Body of pancreas (tissue), 4 donors: ENCODE results near the gene MND1. TPM values are rescaled to one million over a fixed set of nuclear protein-coding genes. Genes with fewer than 3 reads are reported as not detected.
A peak's percentile ranks its signal among the peaks of the same experiment; 100 is the strongest.

Source experiments
- ATAC-seq: fragments of 150-250 bp; one replicate; pipeline ENCODE4 v1.9.1; 2016
- DNase-seq, 4 donors: peaks; one replicate each; pipeline ENCODE4 v3.0.0-alpha.2; 2019
- H3K27ac ChIP-seq, 4 donors: fragments of 200-600 bp; sonication (generic); 1 replicate in 3 of 4; 2 replicates in 1 of 4; pipeline versions ENCODE4 v1.5.1 to v1.6.1; 2016 to 2019; ENCODE audit warnings: mild to moderate bottlenecking in 1 of 4, mixed read lengths in 1 of 4, moderate library complexity in 1 of 4
- H3K27me3 ChIP-seq, 2 donors: fragments of 200-600 bp; sonication (generic); one replicate each; pipeline ENCODE4 v1.6.0; 2016; ENCODE audit warnings: mild to moderate bottlenecking in 1 of 2
- H3K36me3 ChIP-seq, 2 donors: fragments of 200-600 bp; sonication (generic); replicated peaks in 1 of 2; 2 replicates each; pipeline ENCODE4 v1.5.1; 2016; ENCODE audit warnings: low read depth in 2 of 2; ENCODE audit not compliant: insufficient read depth in 1 of 2
- H3K4me1 ChIP-seq: fragments of 200-600 bp; sonication (generic); one replicate; pipeline ENCODE4 v1.6.0; 2016
- H3K4me3 ChIP-seq, 2 donors: fragments of 200-600 bp; sonication (generic); 1 replicate in 1 of 2; 2 replicates in 1 of 2; pipeline ENCODE4 v1.5.1; 2016 to 2019
- H3K9me3 ChIP-seq, 3 donors: fragments of 200-600 bp; sonication (generic); 1 replicate in 2 of 3; 2 replicates in 1 of 3; pipeline ENCODE4 v1.5.1; 2016
- CTCF ChIP-seq, 7 experiments: fragments of 450-650 bp in 4 of 7; fragments of 200-600 bp in 3 of 7; sonication (generic) in 3 of 7; IDR thresholded peaks; one replicate each; pipeline ENCODE4 v1.5.1; 2016 to 2019; ENCODE audit warnings: antibody characterized with exemption in 7 of 7
- POLR2A ChIP-seq, 3 donors: fragments of 450-650 bp; IDR thresholded peaks; one replicate each; pipeline ENCODE4 v1.6.1; 2016; ENCODE audit warnings: antibody characterized with exemption in 3 of 3, mild to moderate bottlenecking in 2 of 3
- WGBS, 2 donors: methylation state at CpG; one replicate each; pipeline ENCODE4 v1.1.5; 2017; 5-methylcytosine and 5-hydroxymethylcytosine counted together
- intact Hi-C: fragments of 100-400 bp; cut with DNase I; formaldehyde crosslinking; loops from one replicate; pipeline ENCODE4 v1.15.1; 2023
- total RNA-seq, 2 donors: library from RNA; depleted of rRNA; stranded (reverse); fragments of >200 nt; gene quantifications; one replicate each; pipeline ENCODE4 v1.1.0, GENCODE V29; 2016

MND1 gene
- total RNA-seq, 2 donors from 2014 or later, result 1.0 TPM; not detected in 1

GRCh38 chr4:153335665-153336064, 8.8 kb upstream of the MND1 start:
- Histone ChIP-seq H3K27ac (no peak overlapping the region), H3K9me3 (no peaks in the 10 kb centered on the region), H3K27me3 (no peaks in the 10 kb centered on the region), H3K4me1 (no peaks in the 10 kb centered on the region), H3K4me3 (no peak overlapping the region), H3K36me3 (peaks cover 0 to 4% of the 10 kb centered on the region in 2 donors)
- TF ChIP-seq CTCF (IDR thresholded peaks at IDR 0.05) (no peak), POLR2A (IDR thresholded peaks at IDR 0.05) (no peak)
- intact Hi-C loops, result no loop called here
- DNase-seq (no peak), ATAC-seq (no peak)
- WGBS, 2 donors, result 71 to 80% methylated on average over 4 of the region's 4 CpGs

GRCh38 chr4:153337686-153338085, 6.8 kb upstream of the MND1 start:
- Histone ChIP-seq H3K4me3 (no peak overlapping the region), H3K9me3 (no peaks in the 10 kb centered on the region), H3K4me1 (peaks cover 8% of the 10 kb centered on the region), H3K36me3 (no peaks in the 10 kb centered on the region), H3K27me3 (no peaks in the 10 kb centered on the region), H3K27ac (no peak overlapping the region)
- TF ChIP-seq CTCF (IDR thresholded peaks at IDR 0.05), result no peak
- DNase-seq (no peak), ATAC-seq (no peak)
- intact Hi-C loops, result no loop called here
- 58 to 65% methylated on average over 4 of the region's 4 CpGs for WGBS, 2 donors

DNA sequence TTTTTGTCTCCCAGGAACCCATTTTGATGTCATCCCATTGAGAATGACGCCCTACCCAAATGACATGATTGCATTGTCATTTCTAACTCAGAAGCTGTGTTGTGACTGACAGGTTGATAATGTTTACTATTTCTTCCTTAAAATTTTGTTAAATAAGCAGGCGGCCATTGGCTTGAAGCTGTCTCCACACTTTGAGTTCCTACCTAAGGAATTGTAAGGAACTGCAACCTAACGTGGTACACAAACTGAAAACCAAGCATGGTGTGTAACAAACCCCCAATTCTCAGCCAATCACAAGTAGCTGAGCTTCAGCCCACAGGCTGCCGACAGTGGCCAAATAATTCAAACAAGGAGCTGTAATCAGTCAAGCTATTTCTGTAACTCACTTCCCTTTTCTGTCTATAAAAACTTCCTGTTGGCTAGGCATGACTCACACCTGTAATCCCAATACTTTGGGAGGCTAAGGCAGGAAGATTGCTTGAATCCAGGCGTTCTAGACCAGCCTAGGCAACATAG, 2.9 kb upstream of the MND1 start:
- TF ChIP-seq CTCF (IDR thresholded peaks at IDR 0.05) (no peak), POLR2A (IDR thresholded peaks at IDR 0.05) (no peak)
- Histone ChIP-seq H3K27me3 (peaks cover 0 to 2% of the 10 kb centered on the region in 2 donors), H3K4me3 (no peak overlapping the region), H3K27ac (peak overlapping the region in 1 of 4 donors; percentile 29), H3K36me3 (no peaks in the 10 kb centered on the region), H3K9me3 (no peaks in the 10 kb centered on the region), H3K4me1 (peaks cover 22% of the 10 kb centered on the region)
- WGBS, 2 donors, result 27 to 34% methylated on average over 5 of the region's 5 CpGs
- intact Hi-C loops, result loop anchor here (10.0 kb wide), 1 partner anchor 233 kb away; no protein-coding TSS in a partner anchor
- ATAC-seq (peak; percentile 38), DNase-seq (peak in 1 of 4 donors; percentile 7)

DNA sequence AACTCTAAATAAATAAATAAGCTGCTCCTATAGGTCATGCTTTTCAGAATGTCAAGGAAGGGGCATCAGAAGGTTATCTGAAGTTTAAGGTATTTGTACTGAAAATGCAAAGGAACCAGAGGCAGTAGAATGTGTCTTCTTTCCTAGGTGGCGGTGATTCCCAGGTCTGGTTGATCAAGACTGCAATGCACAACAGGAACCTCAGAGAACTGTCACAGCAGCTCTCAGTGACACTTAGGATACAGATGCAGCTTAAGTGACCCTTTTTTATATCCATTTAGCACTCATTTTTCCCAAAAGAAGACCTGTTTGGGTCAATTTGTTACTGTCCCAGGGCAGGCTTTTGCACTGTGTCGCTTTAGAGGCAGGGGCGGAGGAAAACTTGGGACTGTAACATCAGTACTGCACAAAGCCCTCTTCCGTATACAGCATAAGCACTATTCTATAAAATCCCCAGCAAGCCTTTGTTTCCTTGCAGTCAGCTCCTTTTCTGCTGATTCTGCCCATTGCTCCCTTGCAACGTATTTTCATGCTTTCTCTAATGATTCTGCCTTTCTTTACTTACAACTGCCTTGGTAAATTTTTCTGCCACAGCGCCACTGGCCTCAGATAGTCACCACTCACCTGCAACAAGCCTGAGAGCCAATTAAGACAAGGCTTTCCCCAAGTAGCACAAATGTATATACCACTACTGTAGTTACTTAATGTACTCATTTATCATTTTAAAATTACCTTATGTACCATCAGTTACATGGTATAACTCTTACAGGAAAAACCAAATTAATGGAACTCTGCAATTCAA, 1.5 kb upstream of the MND1 start:
- Histone ChIP-seq H3K9me3 (no peaks in the 10 kb centered on the region), H3K4me1 (peaks cover 22% of the 10 kb centered on the region), H3K36me3 (no peaks in the 10 kb centered on the region), H3K27me3 (peaks cover 0 to 3% of the 10 kb centered on the region in 2 donors), H3K4me3 (no peak overlapping the region), H3K27ac (no peak overlapping the region)
- ATAC-seq, result no peak
- TF ChIP-seq POLR2A (IDR thresholded peaks at IDR 0.05) (no peak), CTCF (IDR thresholded peaks at IDR 0.05) (no peak)
- WGBS, 2 donors, result 74 to 81% methylated on average over 6 of the region's 6 CpGs
- no peak for DNase-seq
- intact Hi-C loops, result loop anchor here (10.0 kb wide), 1 partner anchor 232 kb away; no protein-coding TSS in a partner anchor
